Uterus (tissue), 4 donors: ENCODE measurements around the gene TRAF4. TPM values are rescaled to one million over a fixed set of nuclear protein-coding genes. Genes with fewer than 3 reads are reported as not detected.

ENCODE experiments used
- DNase-seq, 2 donors: peaks; one replicate each; pipeline ENCODE4 v3.0.0-alpha.2; 2019 to 2020
- H3K27ac ChIP-seq, 2 donors: fragments of 200-600 bp; sonication (generic); 1 replicate in 1 of 2; 2 replicates in 1 of 2; pipeline ENCODE4 v1.5.1; 2016 to 2018
- H3K27me3 ChIP-seq, 2 donors: fragments of 200-600 bp; sonication (generic); one replicate each; pipeline ENCODE4 v1.5.1; 2018 to 2019; ENCODE audit warnings: control low read depth in 1 of 2
- H3K36me3 ChIP-seq, 2 donors: fragments of 200-600 bp; sonication (generic); one replicate each; pipeline ENCODE4 v1.5.1; 2019; ENCODE audit warnings: control low read depth in 1 of 2
- H3K4me1 ChIP-seq, 2 donors: fragments of 200-600 bp; sonication (generic); one replicate each; pipeline ENCODE4 v1.5.1; 2018 to 2019; ENCODE audit warnings: control low read depth in 1 of 2
- H3K4me3 ChIP-seq, 2 donors: fragments of 200-600 bp; sonication (generic); 1 replicate in 1 of 2; 2 replicates in 1 of 2; pipeline ENCODE4 v1.5.1; 2018 to 2019; ENCODE audit warnings: mild to moderate bottlenecking in 1 of 2
- H3K9me3 ChIP-seq, 2 donors: fragments of 200-600 bp; sonication (generic); one replicate each; pipeline ENCODE4 v1.5.1; 2019; ENCODE audit warnings: control low read depth in 1 of 2
- CTCF ChIP-seq, 4 experiments: fragments of 200-600 bp in 2 of 4; fragments of 450-650 bp in 2 of 4; sonication (generic) in 2 of 4; IDR thresholded peaks; one replicate each; pipeline ENCODE4 v1.5.1; 2016 to 2019; ENCODE audit warnings: antibody characterized with exemption in 4 of 4, mild to moderate bottlenecking in 2 of 4, moderate library complexity in 1 of 4
- POLR2A ChIP-seq, 2 donors: fragments of 450-650 bp; IDR thresholded peaks; one replicate each; pipeline ENCODE4 v1.6.1; 2016; ENCODE audit warnings: antibody characterized with exemption in 2 of 2, mild to moderate bottlenecking in 1 of 2, moderate library complexity in 1 of 2
- intact Hi-C: fragments of 100-400 bp; cut with DNase I; formaldehyde crosslinking; loops from one replicate; pipeline ENCODE4 v1.15.1; 2023; ENCODE audit warnings: low total_unique reads
- total RNA-seq, 4 donors: library from RNA; depleted of rRNA in 3 of 4; stranded (reverse); fragments of >200 nt in 3 of 4; gene quantifications; one replicate each; pipeline versions ENCODE4 v1.1.0 to v1.2.4, GENCODE V29; 2014 to 2023
- donor health status: DM: yes; HTN: yes; CAD: no.

Gene TRAF4
- total RNA-seq, 4 donors from 2014 or later, result under 0.01 to 22.4 (median 11.4) TPM

GRCh38 chr17:28725660-28726225 is 18.1 kb upstream of the TRAF4 start:
- DNase-seq, result no peak
- Histone ChIP-seq H3K9me3 (no peaks in the 10 kb centered on the region), H3K4me3 (peak overlapping the region; percentile 73 to 95), H3K4me1 (peaks cover 7 to 26% of the 10 kb centered on the region in 2 donors), H3K27me3 (no peaks in the 10 kb centered on the region), H3K36me3 (no peaks in the 10 kb centered on the region), H3K27ac (peak overlapping the region; percentile 40 to 100)
- TF ChIP-seq CTCF (IDR thresholded peaks at IDR 0.05), result no peak
- TF ChIP-seq POLR2A (IDR thresholded peaks at IDR 0.05), result peak in 1 of 2 donors; percentile 44
- intact Hi-C loops, result no loop called here

GRCh38 chr17:28726226-28726626 is 17.6 kb upstream of the TRAF4 start, which contains the start of gene TLCD1:
TSS of gene TLCD1 (minus strand) at chr17:28726233. CDS start at chr17:28726097, 136 bp downstream.
- Histone ChIP-seq H3K9me3 (no peaks in the 10 kb centered on the region), H3K27me3 (no peaks in the 10 kb centered on the region), H3K27ac (peak within 1 kb of the TSS; percentile 96 to 100), H3K4me1 (peaks cover 3 to 21% of the 10 kb centered on the region in 2 donors), H3K4me3 (peak within 1 kb of the TSS; percentile 73 to 95), H3K36me3 (no peaks in the 10 kb centered on the region)
- intact Hi-C loops, result no loop called here
- TF ChIP-seq CTCF (IDR thresholded peaks at IDR 0.05) (no peak), POLR2A (IDR thresholded peaks at IDR 0.05) (no peak)
- peak in 1 of 2 donors; percentile 68 for DNase-seq

GRCh38 chr17:28726627-28727491 is 17.0 kb upstream of the TRAF4 start:
- no peaks in the 10 kb centered on the region for H3K36me3 ChIP-seq
- no peaks in the 10 kb centered on the region for H3K9me3 ChIP-seq
- peak overlapping the region; percentile 73 to 95 for H3K4me3 ChIP-seq
- peak; percentile 92 to 95 for DNase-seq
- peaks cover 2 to 15% of the 10 kb centered on the region in 2 donors for H3K4me1 ChIP-seq
- TF ChIP-seq CTCF (IDR thresholded peaks at IDR 0.05) (peak; percentile 99 to 100 (median 100)), POLR2A (IDR thresholded peaks at IDR 0.05) (peak in 1 of 2 donors; percentile 30)
- intact Hi-C loops, result no loop called here
- peak overlapping the region; percentile 96 to 100 for H3K27ac ChIP-seq
- H3K27me3 ChIP-seq, result no peaks in the 10 kb centered on the region

- Histone ChIP-seq H3K27me3 (no peaks in the 10 kb centered on the region), H3K4me1 (peaks cover 2 to 10% of the 10 kb centered on the region in 2 donors), H3K27ac (peak within 1 kb of the TSS; percentile 96 to 100), H3K4me3 (peak within 1 kb of the TSS; percentile 73 to 95), H3K9me3 (no peaks in the 10 kb centered on the region), H3K36me3 (no peaks in the 10 kb centered on the region)
- intact Hi-C loops, result no loop called here
- peak; percentile 60 to 81 for TF ChIP-seq POLR2A (IDR thresholded peaks at IDR 0.05)
- TF ChIP-seq CTCF (IDR thresholded peaks at IDR 0.05), result peak in 1 of 4 experiments; percentile 20
- DNase-seq, result peak; percentile 97
These were observed 15.2 kb upstream of the TRAF4 start, which contains the start of gene NEK8 for GRCh38 chr17:28728364-28729200. TSS of gene NEK8 (plus strand) at chr17:28728788. CDS start at chr17:28728814, 26 bp downstream.
